Neural progenitor cell (in vitro differentiated cells): Measurements from ENCODE around the gene FAM50A.

Experiments
- CTCF ChIP-seq: fragments of 200-600 bp; sonication (generic); IDR thresholded peaks from 2 replicates; pipeline ENCODE4 v1.5.1; 2017; ENCODE audit warnings: antibody characterized with exemption, mild to moderate bottlenecking
- EZH2 ChIP-seq: fragments of 200-600 bp; sonication (generic); IDR thresholded peaks from 2 replicates; pipeline ENCODE4 v1.6.1; 2017; ENCODE audit warnings: antibody characterized with exemption, mild to moderate bottlenecking, moderate library complexity
- EZH2phosphoT487 ChIP-seq: fragments of 200-600 bp; sonication (generic); IDR thresholded peaks from 2 replicates; pipeline ENCODE4 v1.6.1; 2017; ENCODE audit warnings: antibody characterized with exemption

GRCh38 chrX:154465601-154466000 lies 21.7 kb downstream of the FAM50A start:
- TF ChIP-seq CTCF (no peak), EZH2phosphoT487 (no peak), EZH2 (no peak)
